NK-92 (cell line): ENCODE results near the gene EEPD1.
"Not testable (repeated sequence)": the region's sequence is repeated elsewhere in the genome, so short reads cannot be mapped to it uniquely, and the experiment has no call there.

ENCODE experiments used
- DNase-seq: peaks from one replicate; lab custom pipeline; 2025; ENCODE audit not compliant: unreplicated experiment; lab: John Stamatoyannopoulos, UW

EEPD1 gene

DNA sequence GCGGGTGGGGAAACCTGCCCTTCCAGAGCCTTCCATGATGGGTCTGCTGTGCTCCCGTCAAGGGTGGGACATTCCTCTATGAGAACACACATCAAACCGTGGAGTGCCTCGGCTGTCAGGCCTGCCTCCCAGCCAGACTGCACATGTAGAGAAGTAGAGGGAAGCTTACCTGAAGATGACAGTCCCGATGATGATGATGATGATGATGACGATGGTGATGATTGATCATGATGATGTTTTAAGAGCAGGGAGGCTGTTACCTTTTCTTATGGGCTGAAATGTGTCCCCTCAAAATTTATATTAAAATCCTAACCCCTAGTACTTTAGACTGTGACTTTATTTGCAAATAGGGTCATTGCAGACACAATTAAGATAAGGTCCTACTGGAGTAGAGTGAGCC is 160.6 kb downstream of the EEPD1 start:
- no peak for DNase-seq

DNA sequence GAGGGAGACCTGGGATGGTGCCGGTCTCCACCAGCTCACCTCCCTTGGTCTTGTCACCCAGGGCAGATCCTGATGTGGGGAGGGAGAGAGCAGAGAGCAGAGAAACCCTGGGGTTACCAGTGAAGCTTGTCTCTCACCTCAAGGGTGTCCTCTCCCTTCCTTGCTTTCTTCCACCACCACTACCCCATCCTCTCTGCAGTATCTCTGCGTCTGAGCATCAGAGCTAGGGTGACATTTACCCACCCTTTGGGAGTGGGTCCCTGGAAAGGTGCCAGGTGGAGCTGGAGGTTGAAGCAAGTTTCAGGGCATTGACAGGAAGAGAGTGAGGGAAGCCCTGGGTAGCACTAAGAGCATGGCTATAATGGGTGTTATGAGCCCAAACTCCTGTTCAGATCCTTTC is 161.4 kb downstream of the EEPD1 start:
- no peak for DNase-seq

DNA sequence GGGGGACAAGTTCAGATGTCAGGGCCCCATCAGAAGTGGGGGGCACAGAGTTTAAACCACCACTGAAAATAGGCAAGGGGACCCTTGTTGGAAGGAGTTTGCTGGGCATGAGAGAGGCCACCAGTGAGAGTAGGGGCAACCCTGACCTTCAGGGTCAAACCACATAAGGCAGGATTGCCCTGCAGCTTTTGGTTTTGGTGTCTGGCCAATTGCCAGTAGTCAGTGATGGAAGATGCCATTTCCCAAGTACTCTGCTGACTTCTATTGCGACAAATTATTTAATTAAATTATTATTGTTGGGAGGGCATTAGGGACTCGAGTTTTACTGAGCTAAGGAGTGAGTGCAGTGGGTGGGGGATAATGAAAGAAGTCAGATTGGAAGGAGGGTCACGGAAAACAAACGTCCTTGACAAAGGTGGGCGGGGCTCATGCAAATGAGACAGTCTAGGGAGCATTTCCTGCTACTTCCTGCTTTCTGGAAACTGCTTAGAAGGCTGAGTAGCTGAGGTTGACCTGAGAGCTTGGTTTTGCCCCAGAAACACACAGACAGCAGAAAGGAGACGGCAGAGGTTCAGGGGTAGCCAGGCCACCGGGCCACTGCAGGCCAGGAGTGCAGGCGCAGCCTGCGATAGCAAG is 162.4 kb downstream of the EEPD1 start:
- no peak for DNase-seq

DNA sequence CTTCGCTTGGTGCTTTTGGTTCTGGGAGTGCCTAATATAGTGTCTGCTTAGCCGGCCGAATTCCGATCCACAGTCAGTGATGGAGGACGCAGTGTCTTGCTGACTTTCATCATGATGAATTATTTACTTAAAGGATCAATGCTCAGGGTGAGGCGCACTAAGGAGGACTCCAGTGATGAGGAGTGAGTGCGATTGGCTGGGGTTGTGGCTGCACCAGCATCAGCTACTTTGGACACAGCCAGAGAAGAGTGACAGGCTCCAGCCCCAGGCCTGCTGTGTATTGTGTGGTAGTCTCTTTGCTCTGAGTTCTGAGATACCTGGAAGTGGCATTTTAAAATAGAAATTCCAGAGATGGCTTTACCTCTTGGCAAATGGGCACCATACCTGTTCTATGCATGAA is 163.3 kb downstream of the EEPD1 start:
- no peak for DNase-seq

DNA sequence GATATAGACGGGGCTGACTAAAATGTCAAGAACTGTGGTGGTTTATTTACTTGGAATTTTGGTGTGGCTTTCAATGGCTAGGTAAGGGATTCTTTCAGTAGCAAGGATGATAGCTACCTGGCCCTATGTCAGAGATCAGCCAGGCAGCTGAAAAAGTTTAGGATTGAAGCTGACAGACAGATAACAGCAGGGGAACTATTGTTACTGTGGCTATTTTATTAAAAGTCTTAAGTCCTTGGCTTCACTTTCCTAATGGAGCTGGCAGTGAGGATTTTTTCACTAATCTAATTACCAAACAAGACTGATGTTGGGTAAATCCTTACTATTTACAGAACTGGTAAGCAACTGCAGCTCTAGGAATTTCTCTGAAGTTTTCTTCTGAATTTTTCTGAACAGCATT is 164.2 kb downstream of the EEPD1 start:
- DNase-seq: no peak

DNA sequence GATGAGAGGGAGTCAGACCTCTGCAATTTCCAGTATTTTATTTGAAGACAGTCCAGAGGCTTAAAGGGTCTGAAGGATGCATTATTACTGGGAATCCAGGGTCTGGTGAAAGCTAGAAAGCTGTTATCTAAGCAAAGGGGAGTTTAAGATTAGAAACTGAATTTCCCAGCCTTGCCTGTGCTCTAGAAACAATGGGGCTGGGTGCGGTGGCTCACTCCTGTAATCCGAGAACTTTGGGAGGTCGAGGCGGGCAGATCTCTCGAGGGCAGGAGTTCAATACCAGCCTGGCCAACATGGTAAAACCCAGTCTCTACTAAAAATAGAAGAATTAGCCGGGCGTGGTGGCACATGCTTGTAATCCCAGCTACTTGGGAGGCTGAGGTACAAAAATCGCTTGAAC is 165.1 kb downstream of the EEPD1 start:
- DNase-seq: no peak

DNA sequence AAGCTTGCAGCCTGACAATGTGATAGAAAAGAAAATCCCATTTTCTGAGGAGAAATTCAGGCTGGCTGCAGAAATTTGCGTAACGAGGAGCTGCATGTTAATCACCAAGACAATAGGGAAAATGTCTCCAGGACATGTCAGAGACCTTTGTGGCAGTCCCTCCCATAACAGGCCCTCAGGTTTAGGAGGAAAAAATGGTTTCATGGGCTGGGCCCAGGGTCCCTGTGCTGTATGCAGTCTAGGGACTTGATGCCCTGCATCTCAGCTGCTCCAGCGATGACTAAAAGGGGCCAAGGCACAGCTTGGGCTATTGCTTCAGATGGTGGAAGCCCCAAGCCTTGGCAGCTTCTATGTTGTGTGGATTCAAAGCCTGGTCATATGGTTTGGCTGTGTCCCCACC is 168.2 kb downstream of the EEPD1 start:
- not testable (repeated sequence) for DNase-seq

DNA sequence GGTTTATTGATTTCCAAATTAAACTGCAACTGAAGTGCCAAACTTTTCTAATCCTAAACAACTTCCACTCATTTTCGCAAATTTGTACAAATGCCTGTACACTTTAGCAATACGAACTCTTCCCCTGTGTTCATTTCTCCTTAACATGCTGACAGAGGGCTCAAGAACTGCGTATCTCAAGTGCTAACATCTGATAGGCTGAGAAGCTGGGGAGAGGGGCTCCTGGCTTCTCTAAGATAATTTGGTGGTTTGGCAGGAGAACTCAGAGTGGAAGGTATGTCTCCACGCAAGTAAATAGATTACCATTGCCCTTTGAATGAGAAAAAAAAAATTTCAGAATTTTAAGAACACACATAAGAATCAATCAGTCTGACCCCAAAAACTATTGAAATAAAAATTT is 183.3 kb downstream of the EEPD1 start:
- no peak for DNase-seq

DNA sequence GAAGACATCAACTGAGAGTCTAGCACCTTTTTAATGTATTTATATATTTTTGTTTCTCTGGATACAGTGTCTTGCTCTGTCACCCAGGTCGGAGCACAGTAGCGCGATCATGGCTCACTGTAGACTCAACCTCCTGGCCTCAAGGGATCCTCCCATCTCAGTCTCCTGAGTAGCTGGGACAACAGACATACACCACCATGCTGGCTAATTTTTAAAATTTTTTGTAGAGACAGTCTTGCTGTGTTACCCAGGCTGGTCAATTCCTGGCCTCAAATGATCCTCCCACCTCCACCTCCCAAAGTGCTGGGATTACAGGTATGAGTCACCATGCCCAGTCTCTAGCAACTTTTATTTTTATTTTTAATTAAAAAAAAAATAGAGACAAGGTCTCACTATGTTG is 185.2 kb downstream of the EEPD1 start:
- DNase-seq: no peak

DNA sequence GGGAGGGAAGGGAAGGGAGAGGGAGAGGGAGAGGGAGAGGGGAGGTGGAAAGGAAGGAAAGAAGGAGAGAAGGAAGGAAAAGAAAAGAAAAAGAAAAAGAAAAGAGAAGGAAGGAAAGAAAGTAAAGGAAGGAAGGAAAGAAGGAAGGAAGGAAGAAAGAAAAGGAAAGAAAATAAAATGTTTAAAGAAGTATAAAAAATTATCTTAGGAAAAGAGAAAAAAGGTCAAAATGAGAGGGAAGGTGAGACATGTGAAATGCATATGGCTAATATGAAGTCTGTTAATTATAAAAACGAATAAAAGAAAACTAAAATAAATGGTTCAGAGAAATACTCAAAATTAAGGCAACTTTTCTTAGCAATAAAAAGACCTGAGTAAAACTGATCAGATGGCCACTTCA is 190.5 kb downstream of the EEPD1 start:
- no peak for DNase-seq

DNA sequence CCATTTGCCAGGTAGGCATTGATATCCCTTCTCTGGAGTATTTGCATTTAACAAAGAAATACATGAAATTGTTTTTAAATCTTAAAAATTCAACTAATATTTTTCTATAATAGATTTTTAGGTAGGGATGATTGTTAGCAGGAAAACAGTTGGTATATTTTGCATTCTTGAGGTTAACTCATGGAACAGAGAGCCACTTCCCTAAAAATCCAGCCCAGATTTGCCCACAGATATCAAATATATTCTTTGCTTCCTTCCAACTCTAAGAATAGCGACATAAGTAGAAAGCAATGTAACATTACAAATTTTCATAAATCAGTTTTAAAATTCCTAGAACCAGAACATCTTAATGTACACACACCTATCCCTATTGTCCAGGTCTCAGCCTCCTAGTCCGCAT is 191.6 kb downstream of the EEPD1 start:
- no peak for DNase-seq

DNA sequence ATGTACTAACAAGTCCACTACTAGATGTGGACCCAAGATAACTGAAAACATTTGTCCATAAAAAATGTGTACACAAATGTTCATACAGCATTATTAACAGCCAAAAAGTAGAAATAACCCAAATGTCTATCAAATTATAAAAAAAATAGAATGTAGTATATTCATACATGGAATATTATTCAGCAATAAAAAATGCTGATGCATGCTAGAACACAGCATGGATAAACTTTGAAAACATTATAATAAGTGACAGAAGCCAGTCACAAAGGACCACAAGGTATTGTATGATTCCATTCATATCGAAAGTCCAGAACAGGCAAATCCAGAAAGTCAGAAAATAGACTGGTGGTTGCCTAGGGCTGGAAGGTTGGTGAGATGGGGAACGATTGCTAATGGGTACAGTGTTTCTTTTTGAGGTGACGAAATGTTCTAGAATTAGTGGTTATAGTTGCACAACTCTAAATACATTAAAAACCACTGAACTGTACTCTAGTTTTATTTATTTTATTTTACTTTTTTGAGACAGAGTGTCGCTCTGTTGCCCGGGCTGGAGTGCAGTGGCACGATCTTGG is 193.3 kb downstream of the EEPD1 start:
- no peak for DNase-seq

DNA sequence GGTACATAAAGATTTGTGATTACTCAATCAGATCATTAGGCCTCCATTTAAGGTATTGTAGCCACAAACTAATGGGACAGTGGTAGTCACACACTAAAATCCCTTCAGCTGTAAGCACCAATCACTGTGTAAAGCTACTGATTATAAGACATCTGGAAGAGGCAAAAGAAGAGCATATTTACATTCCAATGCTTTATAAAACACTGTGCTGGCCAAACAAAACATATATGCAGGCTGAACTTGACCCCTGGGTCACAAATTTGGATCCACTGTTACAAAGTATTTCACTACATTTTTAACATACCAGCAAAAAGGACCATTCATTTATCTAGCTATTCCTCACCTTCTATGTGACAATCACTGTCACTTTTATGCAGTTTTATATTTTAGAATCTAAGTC is 195.2 kb downstream of the EEPD1 start:
- no peak for DNase-seq

DNA sequence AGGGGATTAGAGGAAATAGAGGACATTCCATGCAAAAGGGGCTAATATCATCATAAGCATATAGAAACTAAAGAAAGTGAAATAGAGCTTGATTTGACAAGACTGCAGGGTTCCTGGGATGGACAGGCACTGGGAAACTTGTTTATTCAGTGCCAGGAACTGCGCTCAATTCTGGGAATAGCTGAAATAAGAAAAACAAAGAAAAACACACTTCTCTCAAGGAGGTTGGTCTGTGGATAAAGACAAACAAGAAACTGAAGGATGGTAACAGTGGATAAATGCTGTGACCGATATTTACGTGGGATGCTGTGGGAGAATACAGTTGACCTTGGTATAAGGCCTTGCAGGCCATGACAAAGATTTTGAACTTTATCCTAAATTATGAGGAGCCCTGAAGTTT is 195.7 kb downstream of the EEPD1 start:
- no peak for DNase-seq

DNA sequence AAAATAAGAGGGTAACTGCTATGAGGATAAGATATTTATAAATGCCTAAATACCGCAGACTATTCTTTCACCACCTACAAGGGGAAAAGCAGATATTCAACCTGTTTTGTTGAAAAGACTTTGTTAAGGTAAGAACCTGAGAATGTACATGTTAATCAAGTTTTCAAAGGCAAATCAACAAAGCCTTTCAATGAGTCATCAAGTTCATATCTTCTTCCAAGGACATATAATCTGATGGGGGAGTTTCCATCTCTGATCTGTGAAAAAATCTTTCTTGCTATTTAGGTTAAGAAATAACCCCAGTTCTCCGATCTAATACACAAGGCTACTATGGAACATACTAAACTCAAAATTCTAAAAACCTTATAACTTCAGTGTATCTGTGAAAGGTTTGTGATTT is 196.6 kb downstream of the EEPD1 start:
- DNase-seq: no peak
